IPS-18c (cell line): ENCODE results near the gene UBALD2.
"Not testable (repeated sequence)": the region's sequence is repeated elsewhere in the genome, so short reads cannot be mapped to it uniquely, and the experiment has no call there.

Source experiments
- H3K4me3 ChIP-seq: 2 replicates; pipeline ENCODE4 v1.7.0; 2013; ENCODE audit warnings: low read depth, mild to moderate bottlenecking, low read length, moderate library complexity; ENCODE audit not compliant: insufficient read depth
- H3K9me3 ChIP-seq: one replicate; pipeline ENCODE4 v1.6.1; 2013; ENCODE audit warnings: mild to moderate bottlenecking, low read length, moderate library complexity; ENCODE audit not compliant: control insufficient read depth, insufficient read depth

UBALD2 gene

GRCh38 chr17:76260220-76260619 lies 4.9 kb upstream of the UBALD2 start:
- peaks cover 2% of the 10 kb centered on the region for H3K9me3 ChIP-seq
- H3K4me3 ChIP-seq: no peak overlapping the region

GRCh38 chr17:76260669-76261068 lies 4.5 kb upstream of the UBALD2 start:
- Histone ChIP-seq H3K4me3 (no peak overlapping the region), H3K9me3 (no peaks in the 10 kb centered on the region)

GRCh38 chr17:76261421-76262215 lies 3.5 kb upstream of the UBALD2 start:
- Histone ChIP-seq H3K4me3 (no peak overlapping the region), H3K9me3 (no peaks in the 10 kb centered on the region)

- Histone ChIP-seq H3K9me3 (no peaks in the 10 kb centered on the region), H3K4me3 (no peak overlapping the region)
Observed at GRCh38 chr17:76262732-76263344, 2.3 kb upstream of the UBALD2 start.

- no peak overlapping the region for H3K4me3 ChIP-seq
Observed at GRCh38 chr17:76263896-76264295, 1.3 kb upstream of the UBALD2 start.

GRCh38 chr17:76264425-76264754 lies 758 bp upstream of the UBALD2 start:
- H3K9me3 ChIP-seq: no peaks in the 10 kb centered on the region
- H3K4me3 ChIP-seq: no peak overlapping the region

More at GRCh38 chr17:76263896-76264295, 1.3 kb upstream of the UBALD2 start:
- H3K9me3 ChIP-seq: no peaks in the 10 kb centered on the region

- Histone ChIP-seq H3K9me3 (no peaks in the 10 kb centered on the region), H3K4me3 (peak overlapping the region; percentile 81)
Observed at GRCh38 chr17:76265624-76266243, 586 bp downstream of the UBALD2 start.

GRCh38 chr17:76266244-76266938 lies 1.2 kb downstream of the UBALD2 start:
- peak overlapping the region; percentile 81 for H3K4me3 ChIP-seq
- no peaks in the 10 kb centered on the region for H3K9me3 ChIP-seq

GRCh38 chr17:76267051-76267576 lies 2.0 kb downstream of the UBALD2 start:
- Histone ChIP-seq H3K9me3 (no peaks in the 10 kb centered on the region), H3K4me3 (no peak overlapping the region)

GRCh38 chr17:76267581-76268001 lies 2.4 kb downstream of the UBALD2 start:
- not testable (repeated sequence) for H3K4me3 ChIP-seq, H3K9me3 ChIP-seq

- Histone ChIP-seq H3K4me3 (no peak overlapping the region), H3K9me3 (no peaks in the 10 kb centered on the region)
Observed at GRCh38 chr17:76268015-76268749, 3.0 kb downstream of the UBALD2 start.

- Histone ChIP-seq H3K9me3 (no peaks in the 10 kb centered on the region), H3K4me3 (no peak overlapping the region)
Observed at GRCh38 chr17:76268991-76269981, 4.1 kb downstream of the UBALD2 start.

GRCh38 chr17:76270127-76270592 lies 5.0 kb downstream of the UBALD2 start:
- no peak overlapping the region for H3K4me3 ChIP-seq

GRCh38 chr17:76270770-76271668 lies 5.9 kb downstream of the UBALD2 start:
- Histone ChIP-seq H3K4me3 (no peak overlapping the region), H3K9me3 (no peaks in the 10 kb centered on the region)

More at GRCh38 chr17:76270127-76270592, 5.0 kb downstream of the UBALD2 start:
- no peaks in the 10 kb centered on the region for H3K9me3 ChIP-seq
